Measurements from ENCODE around the gene CNOT10.

GRCh38 chr3:32699429-32699828 is 14.4 kb downstream of the CNOT10 start:
- no peak for TF ChIP-seq REST (IDR thresholded peaks at IDR 0.05; ENCODE audit: low read depth)
- TF ChIP-seq TCF12 (IDR thresholded peaks at IDR 0.05; ENCODE audit: low read depth) = no peak
- TF ChIP-seq EP300 (IDR thresholded peaks at IDR 0.05; ENCODE audit: borderline replicate concordance) = no peak
- TF ChIP-seq RAD21 (IDR thresholded peaks at IDR 0.05; ENCODE audit: low read depth) = no peak
- no peak for TF ChIP-seq YY1 (IDR thresholded peaks at IDR 0.05; ENCODE audit: low read depth)
- TF ChIP-seq ZBTB7A (IDR thresholded peaks at IDR 0.05; ENCODE audit: low read depth) = no peak
- no peak for TF ChIP-seq TAF1 (IDR thresholded peaks at IDR 0.05; ENCODE audit: low read depth)
- no peak for TF ChIP-seq CEBPB (IDR thresholded peaks at IDR 0.05)
- TF ChIP-seq CREB1 (IDR thresholded peaks at IDR 0.05; ENCODE audit: low read depth) = no peak
